DMS 273 (cell line): Measurements from ENCODE around the gene PPIG.
"Not testable (repeated sequence)": the region's sequence is repeated elsewhere in the genome, so short reads cannot be mapped to it uniquely, and the experiment has no call there.

Experiments used
- DNase-seq: peaks from one replicate; lab custom pipeline; 2025; ENCODE audit not compliant: unreplicated experiment; lab: John Stamatoyannopoulos, UW

The PPIG gene

DNA sequence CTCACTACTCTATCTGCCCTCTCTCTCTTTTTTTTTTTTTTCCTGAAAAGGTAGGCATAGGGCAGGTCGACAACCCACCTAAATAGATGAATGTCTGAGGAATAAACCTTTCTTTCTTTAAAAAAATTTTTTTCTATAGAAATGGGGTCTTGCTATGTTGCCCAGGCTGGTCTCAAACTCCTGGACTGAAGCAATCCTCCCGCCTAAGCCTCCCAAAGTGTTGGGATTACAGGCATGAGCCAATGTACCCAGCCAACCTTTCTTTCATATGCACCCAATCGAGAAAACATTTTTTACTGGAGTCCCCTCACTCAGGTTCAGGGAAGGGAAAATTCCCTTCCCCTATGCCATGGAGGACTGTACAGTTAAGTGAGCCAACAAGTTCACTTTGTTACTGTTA lies 79.1 kb downstream of the PPIG start:
- DNase-seq = no peak

- DNase-seq = no peak
These were observed 80.4 kb downstream of the PPIG start for GRCh38 chr2:169664600-169664977.

DNA sequence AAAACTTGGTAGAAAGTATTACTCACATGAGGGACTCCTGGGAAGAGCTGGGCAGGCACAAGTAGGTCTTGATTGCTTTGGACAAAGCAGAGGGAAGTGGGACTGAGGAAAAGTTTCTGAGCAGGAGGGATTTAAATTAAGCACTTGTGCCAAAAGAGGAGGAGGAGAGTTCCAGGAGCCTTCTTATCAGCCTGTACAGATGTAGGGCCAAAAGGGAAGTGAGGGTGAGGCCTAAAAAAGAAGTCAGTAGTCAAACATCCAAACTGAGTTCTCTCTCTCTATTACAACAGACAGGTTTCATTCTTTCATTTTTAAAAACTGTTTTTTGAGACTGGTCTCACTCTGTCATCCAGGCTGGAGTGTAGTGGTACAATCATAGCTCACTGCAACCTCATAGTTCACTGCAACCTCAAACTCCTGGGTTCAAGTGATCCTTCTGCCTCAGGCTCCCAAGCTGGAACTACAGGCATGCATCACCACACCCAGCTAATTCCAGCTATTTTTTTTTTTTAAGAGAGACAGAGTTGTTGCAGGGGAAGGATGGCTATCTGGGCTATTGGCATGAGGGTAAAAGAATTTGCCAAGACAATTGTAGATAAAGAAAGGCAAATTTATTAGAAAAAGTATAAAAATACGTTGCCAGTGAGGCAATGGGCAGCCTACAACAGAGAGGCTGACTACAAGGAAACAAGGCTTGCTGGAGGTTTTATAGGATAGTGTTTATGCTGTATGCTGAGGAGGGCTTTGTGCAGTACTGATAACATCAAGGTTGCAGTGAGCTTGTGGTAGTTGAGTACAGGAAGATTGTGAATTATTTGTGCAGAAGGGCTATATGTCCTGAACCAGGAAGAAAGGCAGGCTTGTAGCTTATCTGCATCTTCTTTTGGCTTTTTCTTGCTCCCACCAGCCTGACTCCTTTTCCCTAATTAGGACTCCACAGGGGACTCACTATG lies 81.1 kb downstream of the PPIG start:
- DNase-seq = no peak

DNA sequence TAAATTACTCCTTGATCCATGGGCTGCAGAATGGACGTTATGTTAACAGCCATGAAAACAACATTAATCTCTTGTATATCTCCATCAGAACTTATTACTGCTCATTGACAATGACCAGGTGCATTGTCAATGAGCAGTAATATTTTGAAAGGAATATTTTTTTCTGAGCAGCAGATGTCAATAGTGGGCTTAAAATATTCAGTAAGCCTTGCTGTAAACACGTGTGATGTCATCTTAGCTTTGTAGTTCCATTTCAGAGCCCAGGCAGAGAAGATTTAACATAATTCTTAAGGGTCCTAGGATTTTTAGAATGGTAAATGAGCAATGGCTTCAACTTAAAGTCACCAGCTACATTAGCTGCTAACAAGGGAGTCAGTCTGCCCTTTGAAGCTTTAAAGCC lies 83.4 kb downstream of the PPIG start:
- DNase-seq = peak; percentile 9

- DNase-seq = no peak
These were observed 86.1 kb downstream of the PPIG start for GRCh38 chr2:169670215-169670651.

- DNase-seq = no peak
These were observed 86.8 kb downstream of the PPIG start for GRCh38 chr2:169670937-169671336.

- DNase-seq = no peak
These were observed 88.3 kb downstream of the PPIG start for GRCh38 chr2:169672406-169672805.

DNA sequence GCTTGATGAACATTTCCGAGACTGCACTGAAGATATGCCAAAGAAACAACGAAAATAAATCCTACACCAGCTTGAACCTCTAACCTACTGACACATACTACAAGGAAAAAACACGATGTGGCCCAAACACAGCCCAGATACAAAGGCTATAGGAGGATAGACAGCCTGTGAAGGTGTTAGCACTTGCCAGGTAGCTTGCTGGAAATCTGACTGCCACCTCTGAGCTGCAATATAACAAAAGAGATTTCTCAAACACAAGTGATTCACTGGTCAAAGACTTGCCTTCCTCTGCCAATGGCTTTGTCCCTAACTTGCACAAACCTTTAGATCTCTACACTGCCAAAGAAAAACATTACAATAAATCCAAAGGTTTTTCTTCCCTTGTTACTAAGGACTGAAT lies 89.0 kb downstream of the PPIG start:
- no peak for DNase-seq

DNA sequence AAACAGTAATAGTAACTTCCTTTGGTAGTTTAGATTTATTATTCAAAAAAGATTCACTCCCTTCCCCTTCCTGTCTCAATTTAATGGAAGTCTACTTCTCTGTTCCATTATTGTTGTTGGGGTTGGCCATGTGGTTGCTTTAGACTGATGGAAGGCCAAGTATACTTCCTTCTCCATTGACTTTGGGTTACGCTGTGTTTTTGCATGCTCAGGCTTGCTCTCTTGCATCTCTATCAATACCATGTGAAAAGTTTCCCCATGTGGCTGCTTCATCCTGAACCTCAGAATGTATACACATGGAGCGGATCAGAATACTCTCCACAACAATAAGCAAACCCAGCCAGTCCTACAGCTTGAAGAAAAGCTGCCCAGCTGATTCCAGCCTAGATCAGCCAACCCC lies 89.8 kb downstream of the PPIG start:
- DNase-seq = no peak

DNA sequence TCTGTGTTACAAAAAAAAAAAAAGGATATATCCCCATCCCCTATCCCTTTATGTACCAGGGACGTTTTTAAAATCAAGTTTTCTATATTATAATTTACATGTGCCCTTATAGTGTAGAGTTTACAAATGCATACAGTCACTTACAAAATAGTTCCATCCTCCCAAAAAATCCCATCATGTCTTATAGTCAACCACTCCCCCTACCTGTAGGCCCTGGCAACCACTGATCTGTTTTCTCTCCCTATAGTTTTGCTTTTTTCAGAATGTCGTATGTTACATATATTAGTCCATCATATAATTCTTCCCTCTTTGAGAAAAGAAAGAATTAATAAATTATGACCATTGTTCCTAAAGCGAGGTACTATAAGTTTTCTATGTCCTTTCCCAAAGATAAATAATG lies 92.2 kb downstream of the PPIG start:
- DNase-seq = no peak

DNA sequence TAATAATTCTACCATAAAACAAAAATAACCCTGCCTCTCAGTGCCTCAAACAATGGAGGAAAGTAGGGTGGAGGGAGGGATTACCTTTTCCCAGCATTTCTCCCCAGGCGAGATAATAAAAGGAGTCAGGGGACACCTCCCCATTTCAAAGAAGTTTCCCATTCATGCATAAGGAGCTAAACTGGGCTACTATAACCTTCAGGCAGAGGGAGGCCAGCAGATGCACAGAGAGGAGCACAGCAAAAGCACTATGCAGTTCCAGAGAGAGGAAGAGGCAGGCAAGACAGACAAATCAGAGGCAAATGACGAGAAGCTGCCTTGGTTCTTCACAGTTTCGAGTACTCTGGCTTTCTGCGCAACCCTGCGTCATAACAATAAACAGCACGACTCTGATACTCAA lies 92.7 kb downstream of the PPIG start:
- no peak for DNase-seq

GRCh38 chr2:169683054-169683424 lies 98.9 kb downstream of the PPIG start:
- DNase-seq = no peak

- no peak for DNase-seq
These were observed 99.4 kb downstream of the PPIG start for GRCh38 chr2:169683425-169684134.

GRCh38 chr2:169684135-169684565 lies 100.0 kb downstream of the PPIG start:
- no peak for DNase-seq

GRCh38 chr2:169684712-169685111 lies 100.6 kb downstream of the PPIG start:
- DNase-seq = not testable (repeated sequence)

- not testable (repeated sequence) for DNase-seq
These were observed 102.7 kb downstream of the PPIG start for GRCh38 chr2:169686825-169687224.

GRCh38 chr2:169687943-169688342 lies 103.8 kb downstream of the PPIG start:
- DNase-seq = not testable (repeated sequence)

DNA sequence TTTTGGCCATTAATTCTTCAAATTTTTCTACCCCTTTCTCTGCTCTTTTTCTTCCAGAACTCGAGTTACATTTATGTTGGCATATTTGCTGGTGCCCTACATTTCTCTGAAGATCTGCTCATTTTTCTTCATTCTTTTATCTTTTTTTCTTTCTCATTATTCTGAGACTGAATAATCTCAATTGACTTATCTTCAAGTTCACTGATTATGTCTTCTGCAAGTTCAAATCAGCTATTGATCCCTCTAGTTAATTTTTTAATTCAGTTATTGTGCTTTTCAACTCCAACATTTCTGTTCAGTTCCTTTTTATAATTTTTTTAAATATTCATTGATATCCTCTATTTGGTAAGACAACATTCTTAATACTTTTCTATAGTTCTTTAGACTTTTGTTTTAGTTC lies 106.8 kb downstream of the PPIG start:
- no peak for DNase-seq
